Muscle layer of colon (tissue), 2 donors: ENCODE measurements around the gene ANKRD44.

Experiments
- H3K27ac ChIP-seq: one replicate; pipeline ENCODE4 v1.7.0; 2013; ENCODE audit warnings: low read depth, mild to moderate bottlenecking, low read length, moderate library complexity
- H3K27me3 ChIP-seq, 2 donors: one replicate each; pipeline ENCODE4 v1.7.0; 2013; ENCODE audit warnings: low read length in 2 of 2, mild to moderate bottlenecking in 2 of 2; ENCODE audit not compliant: insufficient read depth in 2 of 2, control insufficient read depth in 1 of 2
- H3K36me3 ChIP-seq: one replicate; pipeline ENCODE4 v1.7.0; 2013; ENCODE audit warnings: mild to moderate bottlenecking, low read length; ENCODE audit not compliant: insufficient read depth
- H3K4me1 ChIP-seq: one replicate; pipeline ENCODE4 v1.7.0; 2013; ENCODE audit warnings: mild to moderate bottlenecking, low read length; ENCODE audit not compliant: insufficient read depth
- H3K4me3 ChIP-seq, 2 donors: one replicate each; pipeline ENCODE4 v1.7.0; 2013; ENCODE audit warnings: low read length in 2 of 2, low read depth in 1 of 2, mild to moderate bottlenecking in 1 of 2, moderate library complexity in 1 of 2
- H3K9ac ChIP-seq: one replicate; pipeline ENCODE4 v1.7.0; 2013; ENCODE audit warnings: low read length
- H3K9me3 ChIP-seq: one replicate; pipeline ENCODE4 v1.7.0; 2013; ENCODE audit warnings: mild to moderate bottlenecking, low read length
- donor health status: abdominal sarcoma.
- donor health status: Adenocarcinoma of cecum.

Gene ANKRD44

GRCh38 chr2:196963961-196964360 lies 346.6 kb downstream of the ANKRD44 start:
- H3K4me1 ChIP-seq, result no peaks in the 10 kb centered on the region
- H3K9me3 ChIP-seq, result no peaks in the 10 kb centered on the region
- H3K27ac ChIP-seq, result no peak overlapping the region
- H3K9ac ChIP-seq, result no peak overlapping the region
- no peak overlapping the region for H3K4me3 ChIP-seq
- H3K27me3 ChIP-seq, result no peaks in the 10 kb centered on the region
- H3K36me3 ChIP-seq, result no peaks in the 10 kb centered on the region

GRCh38 chr2:196963043-196963442 lies 347.5 kb downstream of the ANKRD44 start:
- no peak overlapping the region for H3K9ac ChIP-seq
- H3K4me1 ChIP-seq, result no peaks in the 10 kb centered on the region
- H3K4me3 ChIP-seq, result no peak overlapping the region
- no peaks in the 10 kb centered on the region for H3K27me3 ChIP-seq
- no peaks in the 10 kb centered on the region for H3K36me3 ChIP-seq
- H3K27ac ChIP-seq, result no peak overlapping the region
- no peaks in the 10 kb centered on the region for H3K9me3 ChIP-seq

GRCh38 chr2:196962325-196962724 lies 348.3 kb downstream of the ANKRD44 start:
- H3K27ac ChIP-seq, result no peak overlapping the region
- H3K27me3 ChIP-seq, result no peaks in the 10 kb centered on the region
- no peaks in the 10 kb centered on the region for H3K9me3 ChIP-seq
- H3K9ac ChIP-seq, result no peak overlapping the region
- H3K4me3 ChIP-seq, result no peak overlapping the region
- no peaks in the 10 kb centered on the region for H3K36me3 ChIP-seq
- no peaks in the 10 kb centered on the region for H3K4me1 ChIP-seq

GRCh38 chr2:196961889-196962288 lies 348.7 kb downstream of the ANKRD44 start:
- Histone ChIP-seq H3K36me3 (no peaks in the 10 kb centered on the region), H3K4me3 (no peak overlapping the region)

GRCh38 chr2:196959734-196960338 lies 350.7 kb downstream of the ANKRD44 start:
- H3K9me3 ChIP-seq, result no peaks in the 10 kb centered on the region
- H3K9ac ChIP-seq, result no peak overlapping the region
- H3K27ac ChIP-seq, result no peak overlapping the region
- no peaks in the 10 kb centered on the region for H3K27me3 ChIP-seq
- H3K4me1 ChIP-seq, result no peaks in the 10 kb centered on the region
- no peak overlapping the region for H3K4me3 ChIP-seq
- H3K36me3 ChIP-seq, result no peaks in the 10 kb centered on the region

More at GRCh38 chr2:196961889-196962288, 348.7 kb downstream of the ANKRD44 start:
- Histone ChIP-seq H3K27ac (no peak overlapping the region), H3K9me3 (no peaks in the 10 kb centered on the region), H3K9ac (no peak overlapping the region), H3K4me1 (no peaks in the 10 kb centered on the region), H3K27me3 (no peaks in the 10 kb centered on the region)

GRCh38 chr2:196959281-196959680 lies 351.3 kb downstream of the ANKRD44 start:
- Histone ChIP-seq H3K9me3 (no peaks in the 10 kb centered on the region), H3K4me3 (no peak overlapping the region), H3K27me3 (no peaks in the 10 kb centered on the region), H3K9ac (no peak overlapping the region), H3K27ac (no peak overlapping the region), H3K36me3 (no peaks in the 10 kb centered on the region), H3K4me1 (no peaks in the 10 kb centered on the region)

- no peak overlapping the region for H3K9ac ChIP-seq
- no peak overlapping the region for H3K4me3 ChIP-seq
- H3K27me3 ChIP-seq, result no peaks in the 10 kb centered on the region
- H3K27ac ChIP-seq, result no peak overlapping the region
- no peaks in the 10 kb centered on the region for H3K9me3 ChIP-seq
- no peaks in the 10 kb centered on the region for H3K36me3 ChIP-seq
- no peaks in the 10 kb centered on the region for H3K4me1 ChIP-seq
Measured at GRCh38 chr2:196957881-196958525, 352.6 kb downstream of the ANKRD44 start.

GRCh38 chr2:196957442-196957841 lies 353.1 kb downstream of the ANKRD44 start:
- H3K4me1 ChIP-seq, result no peaks in the 10 kb centered on the region
- H3K27me3 ChIP-seq, result no peaks in the 10 kb centered on the region
- H3K27ac ChIP-seq, result no peak overlapping the region
- no peaks in the 10 kb centered on the region for H3K36me3 ChIP-seq
- H3K9me3 ChIP-seq, result no peaks in the 10 kb centered on the region
- H3K9ac ChIP-seq, result no peak overlapping the region
- no peak overlapping the region for H3K4me3 ChIP-seq

GRCh38 chr2:196956069-196956468 lies 354.5 kb downstream of the ANKRD44 start:
- Histone ChIP-seq H3K36me3 (no peaks in the 10 kb centered on the region), H3K4me1 (no peaks in the 10 kb centered on the region), H3K9me3 (no peaks in the 10 kb centered on the region), H3K27ac (no peak overlapping the region), H3K9ac (no peak overlapping the region), H3K27me3 (no peaks in the 10 kb centered on the region), H3K4me3 (no peak overlapping the region)

GRCh38 chr2:196955036-196955435 lies 355.5 kb downstream of the ANKRD44 start:
- no peaks in the 10 kb centered on the region for H3K9me3 ChIP-seq
- H3K27me3 ChIP-seq, result no peaks in the 10 kb centered on the region
- no peaks in the 10 kb centered on the region for H3K36me3 ChIP-seq
- no peak overlapping the region for H3K9ac ChIP-seq
- H3K27ac ChIP-seq, result no peak overlapping the region
- no peak overlapping the region for H3K4me3 ChIP-seq
- no peaks in the 10 kb centered on the region for H3K4me1 ChIP-seq

GRCh38 chr2:196954001-196954400 lies 356.6 kb downstream of the ANKRD44 start:
- Histone ChIP-seq H3K27me3 (no peaks in the 10 kb centered on the region), H3K9ac (no peak overlapping the region), H3K4me3 (no peak overlapping the region), H3K36me3 (no peaks in the 10 kb centered on the region), H3K9me3 (no peaks in the 10 kb centered on the region), H3K4me1 (no peaks in the 10 kb centered on the region), H3K27ac (no peak overlapping the region)

- Histone ChIP-seq H3K27ac (no peak overlapping the region), H3K4me1 (no peaks in the 10 kb centered on the region), H3K9me3 (no peaks in the 10 kb centered on the region), H3K27me3 (no peaks in the 10 kb centered on the region), H3K9ac (no peak overlapping the region), H3K4me3 (no peak overlapping the region), H3K36me3 (no peaks in the 10 kb centered on the region)
Measured at GRCh38 chr2:196952936-196953335, 357.6 kb downstream of the ANKRD44 start.
